ENCODE measurements around the gene ANKS3.

The ANKS3 gene

DNA sequence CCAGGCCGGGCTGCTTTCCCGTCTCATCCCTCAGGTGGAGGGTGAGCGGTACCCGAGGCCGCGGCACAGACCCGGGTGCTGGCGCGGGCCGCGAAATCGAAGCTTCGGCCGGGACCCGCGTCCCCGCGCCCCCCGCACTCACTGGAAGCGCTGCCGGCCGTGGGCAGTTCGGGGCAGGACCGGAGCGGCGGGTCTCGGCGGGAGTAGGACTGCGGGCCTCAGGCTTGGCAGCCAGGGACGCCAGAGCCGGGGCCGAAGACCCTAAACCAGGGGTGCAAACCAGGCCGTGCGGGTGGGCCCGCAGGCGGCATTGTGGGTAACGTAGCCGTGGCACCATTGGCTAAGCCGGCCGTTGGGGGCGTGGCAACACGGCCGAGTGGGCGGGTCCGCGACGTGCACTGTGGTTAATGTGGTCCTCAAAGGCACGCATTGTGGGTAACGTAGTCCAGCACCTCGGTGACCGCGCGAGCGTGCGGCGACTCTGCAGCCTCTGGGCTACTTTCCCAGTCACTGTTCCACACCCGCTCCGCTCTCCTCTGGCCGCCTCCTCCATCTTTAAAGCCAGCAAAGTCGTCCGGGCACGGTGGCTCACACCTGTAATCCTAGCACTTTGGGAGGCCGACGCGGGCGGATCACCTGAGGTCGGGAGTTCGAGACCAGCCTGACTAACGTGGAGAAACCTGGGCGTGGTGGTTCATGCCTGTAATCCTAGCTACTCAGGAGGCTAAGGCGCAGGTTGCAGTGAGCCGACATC, 33.0 kb upstream of the ANKS3 start, which contains the start of gene ZNF500:
Gene ZNF500, minus strand, starts transcription at position 288 of the 754 bp plus-strand sequence. CDS start 1,184 bp downstream, outside the sequence.
- H3K4me3 ChIP-seq (ENCODE audit: low read depth, low read length) = peak within 1 kb of the TSS; percentile 94
- TF ChIP-seq, protein P1, sequence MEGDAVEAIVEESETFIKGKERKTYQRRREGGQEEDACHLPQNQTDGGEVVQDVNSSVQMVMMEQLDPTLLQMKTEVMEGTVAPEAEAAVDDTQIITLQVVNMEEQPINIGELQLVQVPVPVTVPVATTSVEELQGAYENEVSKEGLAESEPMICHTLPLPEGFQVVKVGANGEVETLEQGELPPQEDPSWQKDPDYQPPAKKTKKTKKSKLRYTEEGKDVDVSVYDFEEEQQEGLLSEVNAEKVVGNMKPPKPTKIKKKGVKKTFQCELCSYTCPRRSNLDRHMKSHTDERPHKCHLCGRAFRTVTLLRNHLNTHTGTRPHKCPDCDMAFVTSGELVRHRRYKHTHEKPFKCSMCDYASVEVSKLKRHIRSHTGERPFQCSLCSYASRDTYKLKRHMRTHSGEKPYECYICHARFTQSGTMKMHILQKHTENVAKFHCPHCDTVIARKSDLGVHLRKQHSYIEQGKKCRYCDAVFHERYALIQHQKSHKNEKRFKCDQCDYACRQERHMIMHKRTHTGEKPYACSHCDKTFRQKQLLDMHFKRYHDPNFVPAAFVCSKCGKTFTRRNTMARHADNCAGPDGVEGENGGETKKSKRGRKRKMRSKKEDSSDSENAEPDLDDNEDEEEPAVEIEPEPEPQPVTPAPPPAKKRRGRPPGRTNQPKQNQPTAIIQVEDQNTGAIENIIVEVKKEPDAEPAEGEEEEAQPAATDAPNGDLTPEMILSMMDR (IDR thresholded peaks at IDR 0.05; ENCODE audit: borderline replicate concordance, insufficient read depth, low read depth, low read length) = no peak

DNA sequence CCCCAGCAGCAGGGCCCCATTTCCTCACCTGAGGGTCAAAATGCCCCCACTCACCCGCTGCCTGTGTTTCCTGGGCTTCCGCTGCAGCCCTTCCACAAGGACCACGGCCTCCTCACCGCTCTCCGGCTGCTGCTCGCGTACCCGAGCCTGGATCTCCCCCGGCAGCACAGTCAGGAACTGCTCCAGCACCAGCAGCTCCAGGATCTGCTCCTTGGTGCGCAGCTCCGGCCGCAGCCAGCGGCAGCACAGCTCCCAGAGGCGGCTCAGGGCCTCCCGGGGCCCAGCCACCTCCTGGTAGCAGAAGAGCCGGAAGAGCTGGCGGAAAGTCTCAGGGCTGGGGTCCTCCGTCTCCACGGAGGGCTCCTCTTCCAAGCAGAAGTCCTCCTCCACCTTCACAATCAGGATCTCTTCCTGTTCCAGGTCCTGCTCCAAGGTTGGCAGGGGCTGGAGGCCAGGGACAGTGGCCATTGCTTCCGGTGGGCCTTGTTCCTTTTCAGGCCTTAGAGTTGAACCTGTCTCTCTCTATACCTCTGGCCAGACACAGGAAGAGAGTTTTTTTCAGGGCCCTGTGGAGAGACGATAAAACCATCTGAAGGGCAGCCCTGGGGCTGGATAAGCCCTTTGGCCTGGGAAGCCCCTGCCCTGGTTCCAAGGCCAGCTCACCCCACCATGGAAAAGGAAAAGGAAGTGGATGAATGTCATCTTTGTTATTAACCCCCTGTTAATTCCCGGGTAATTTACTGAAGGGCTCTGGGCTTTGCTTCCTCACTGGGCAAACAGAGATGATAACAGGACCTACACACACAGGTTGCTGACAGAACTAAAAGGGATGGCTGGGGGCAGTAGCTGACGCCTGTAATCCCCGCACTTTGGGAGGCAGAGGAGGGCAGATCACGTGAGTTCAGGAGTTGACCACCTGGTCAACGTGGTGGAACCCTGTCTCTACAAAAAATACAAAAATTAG, 31.7 kb upstream of the ANKS3 start:
- H3K4me3 ChIP-seq (ENCODE audit: low read depth, low read length) = peak overlapping the region; percentile 94
- TF ChIP-seq, protein P1 (IDR thresholded peaks at IDR 0.05; ENCODE audit: borderline replicate concordance, insufficient read depth, low read depth, low read length) = no peak

DNA sequence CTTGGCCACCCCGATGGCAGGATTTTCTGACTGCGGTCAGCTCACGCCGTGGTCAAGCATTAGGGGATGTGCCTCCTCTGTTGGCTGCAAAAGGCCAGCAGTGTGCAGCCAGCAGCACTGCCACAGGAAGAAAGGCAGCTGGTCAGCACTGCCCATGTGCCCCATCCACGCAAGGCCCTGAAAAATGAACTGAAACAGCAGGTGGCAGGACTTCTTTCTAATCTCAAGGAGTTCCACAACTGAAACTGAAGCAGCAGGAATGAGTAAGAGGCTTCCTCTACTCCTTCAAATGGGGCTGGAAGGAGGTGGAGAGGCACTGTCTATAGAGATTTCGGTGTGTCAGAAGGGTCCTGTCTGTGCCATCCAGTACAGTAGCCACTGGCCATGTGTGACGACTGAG, 29.7 kb upstream of the ANKS3 start:
- TF ChIP-seq, protein P1 (IDR thresholded peaks at IDR 0.05; ENCODE audit: borderline replicate concordance, insufficient read depth, low read depth, low read length) = no peak
- no peak overlapping the region for H3K4me3 ChIP-seq (ENCODE audit: low read depth, low read length)

DNA sequence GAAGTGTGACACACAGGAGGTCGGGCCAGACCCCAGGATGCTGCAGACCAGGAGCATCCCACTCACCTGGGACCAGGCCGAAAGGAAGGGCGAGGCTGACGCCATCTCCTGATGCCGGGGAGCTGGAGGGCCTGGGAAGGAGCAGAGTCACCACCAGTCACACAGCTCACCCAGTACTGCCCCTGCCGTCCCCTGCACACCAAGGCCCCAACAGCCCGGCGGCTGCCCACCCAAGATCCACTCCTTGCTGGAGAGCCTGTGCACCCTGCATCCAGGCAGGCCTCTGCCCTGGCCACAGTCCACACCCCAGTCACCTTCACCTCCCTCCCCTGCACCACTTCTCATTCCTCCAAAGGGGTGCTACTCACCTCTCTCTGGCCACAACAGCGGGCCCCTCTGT, 28.1 kb upstream of the ANKS3 start:
- TF ChIP-seq, protein P1 (IDR thresholded peaks at IDR 0.05; ENCODE audit: borderline replicate concordance, insufficient read depth, low read depth, low read length) = no peak
- no peak overlapping the region for H3K4me3 ChIP-seq (ENCODE audit: low read depth, low read length)

DNA sequence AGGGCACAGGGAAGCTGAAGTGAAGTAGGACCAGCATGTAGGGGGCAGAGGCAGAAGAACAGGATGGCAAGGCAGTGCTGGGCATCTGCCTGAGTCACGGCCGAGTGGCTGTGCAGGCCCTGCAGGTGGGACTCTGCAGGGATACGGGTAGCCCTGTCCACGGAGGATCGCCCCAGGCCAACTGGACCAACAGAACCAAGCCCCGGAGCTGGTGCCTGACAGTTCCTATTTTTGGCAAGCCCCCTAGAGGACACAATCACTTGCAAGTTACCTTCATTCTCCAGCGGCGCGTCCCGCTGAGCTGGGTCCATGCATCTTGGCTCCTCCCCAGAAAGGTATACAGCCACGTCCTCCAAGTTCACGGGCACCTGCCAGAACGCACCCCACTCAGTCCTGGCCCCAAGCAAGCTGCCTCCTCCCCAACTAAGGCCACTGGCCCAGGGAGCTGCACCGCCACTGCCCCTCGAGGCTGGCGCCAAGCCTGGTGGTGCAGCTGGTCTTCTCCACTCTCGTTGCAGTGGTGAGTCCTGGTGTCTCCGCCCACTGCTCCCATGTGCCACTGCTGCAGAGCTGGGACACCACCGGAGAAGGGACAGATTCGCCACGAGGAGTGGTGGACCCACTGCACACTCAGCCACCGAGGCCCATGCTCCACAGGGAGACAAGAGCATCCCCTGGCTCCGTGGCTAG, 26.3 kb upstream of the ANKS3 start:
- H3K4me3 ChIP-seq (ENCODE audit: low read depth, low read length) = no peak overlapping the region
- TF ChIP-seq, protein P1 (IDR thresholded peaks at IDR 0.05; ENCODE audit: borderline replicate concordance, insufficient read depth, low read depth, low read length) = no peak

DNA sequence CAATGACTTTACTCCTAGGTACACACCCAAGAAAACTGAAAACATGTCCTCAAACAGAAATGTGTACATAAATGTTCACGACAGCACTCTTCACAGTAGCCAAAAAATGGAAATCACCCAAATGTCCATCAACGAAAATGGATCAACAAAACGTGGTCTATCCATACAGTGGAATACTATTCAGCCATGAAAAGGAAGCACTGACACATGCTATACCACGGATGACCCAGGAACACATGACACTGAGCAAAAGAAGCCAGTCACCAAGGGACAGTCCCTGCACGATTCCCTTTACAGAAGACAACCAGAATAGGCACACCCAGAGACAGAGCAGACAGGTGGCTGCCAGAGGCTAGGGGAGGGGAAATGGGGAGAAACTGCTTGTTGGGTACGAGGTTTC, 21.6 kb upstream of the ANKS3 start:
- no peak overlapping the region for H3K4me3 ChIP-seq (ENCODE audit: low read depth, low read length)
- TF ChIP-seq, protein P1 (IDR thresholded peaks at IDR 0.05; ENCODE audit: borderline replicate concordance, insufficient read depth, low read depth, low read length) = no peak
